ENCODE results near the gene DDC. TPM values are rescaled to one million over a fixed set of nuclear protein-coding genes. Genes with fewer than 3 reads are reported as not detected.

Gene DDC
- total RNA-seq, 1 experiment from 2014 or later = not detected

- no peak for TF ChIP-seq CTCF (IDR thresholded peaks at IDR 0.05 in 2 of 3, conservative IDR thresholded peaks at IDR 0.05 in 1 of 3; ENCODE audit: borderline replicate concordance in 1 of 3, insufficient read depth in 1 of 3, low read depth in 2 of 3, low read length in 2 of 3)
- TF ChIP-seq SIN3A (IDR thresholded peaks at IDR 0.05; ENCODE audit: low read depth) = no peak
- TF ChIP-seq RAD21 (IDR thresholded peaks at IDR 0.05; ENCODE audit: low read depth) = no peak
- TF ChIP-seq SRF (IDR thresholded peaks at IDR 0.05; ENCODE audit: low read depth) = no peak
- TF ChIP-seq SP1 (IDR thresholded peaks at IDR 0.05; ENCODE audit: low read depth) = no peak
- no peak for TF ChIP-seq MAX (IDR thresholded peaks at IDR 0.05)
- no peak for TF ChIP-seq CEBPB (IDR thresholded peaks at IDR 0.05; ENCODE audit: low read depth)
- no peak for TF ChIP-seq EZH2phosphoT487 (IDR thresholded peaks at IDR 0.05; ENCODE audit: borderline replicate concordance)
- TF ChIP-seq EZH2 (IDR thresholded peaks at IDR 0.05) = no peak
Observed at GRCh38 chr7:50533866-50534265, 31.3 kb downstream of the DDC start (continued).

- ChIA-PET POLR2A (no interaction called here), RAD21 (ENCODE audit: low non-redundant PET in 1 of 2, low total read pairs in 2 of 2, uncharacterized antibody in 2 of 2, unreplicated experiment in 2 of 2) (interaction anchor here in 1 of 2 experiments (0.8 kb wide), 1 partner anchor 327 kb away, joined by 3 read pairs; no protein-coding TSS in a partner anchor), CTCF (no interaction called here)
- Histone ChIP-seq H3K9ac (ENCODE audit: low read length) (peak overlapping the region; percentile 41), H3K36me3 (ENCODE audit: control insufficient read depth in 1 of 2, insufficient read depth in 2 of 2, low read length in 2 of 2) (no peaks in the 10 kb centered on the region), H3K27ac (ENCODE audit: low read depth, low read length) (no peak overlapping the region), H3K9me2 (ENCODE audit: insufficient read depth) (no peaks in the 10 kb centered on the region), H3K4me2 (ENCODE audit: low read length) (peak overlapping the region; percentile 78), H3K4me1 (ENCODE audit: control insufficient read depth in 1 of 2, insufficient read depth in 2 of 2, low read length in 2 of 2) (peaks cover 33 to 50% of the 10 kb centered on the region in 2 experiments), H2AFZ (ENCODE audit: low read depth, low read length, poor library complexity, severe bottlenecking) (peak overlapping the region; percentile 71), H3K27me3 (ENCODE audit: insufficient read depth, low read length) (no peaks in the 10 kb centered on the region), H3K9me3 (ENCODE audit: control insufficient read depth in 1 of 2, insufficient read depth in 1 of 2, low read depth in 1 of 2, low read length in 2 of 2) (no peaks in the 10 kb centered on the region), H3K79me2 (ENCODE audit: insufficient read depth, low read length) (no peaks in the 10 kb centered on the region), H4K20me1 (ENCODE audit: insufficient read depth) (no peaks in the 10 kb centered on the region), H3K4me3 (replicated peaks in 1 of 2; ENCODE audit: low read depth in 1 of 2, low read length in 2 of 2) (peak overlapping the region in 1 of 2 experiments; percentile 36; a peak in 2 of 4 replicates)
- DNase-seq (ENCODE audit: low read depth, low spot score) = no peak
- intact Hi-C loops (cut with micrococcal nuclease) = loop anchor here (5.0 kb wide), 1 partner anchor 85 kb away; no protein-coding TSS in a partner anchor
- TF ChIP-seq JUND (IDR thresholded peaks at IDR 0.05) (no peak), SIN3A (IDR thresholded peaks at IDR 0.05; ENCODE audit: low read depth) (no peak), CEBPB (IDR thresholded peaks at IDR 0.05; ENCODE audit: low read depth) (no peak), EGR1 (IDR thresholded peaks at IDR 0.05; ENCODE audit: low read depth) (peak; percentile 11; the same call in 1 of the 2 replicates), SRF (IDR thresholded peaks at IDR 0.05; ENCODE audit: low read depth) (no peak)
- no TSS peak for BruUV-seq (replicated peaks)
- no peak for ATAC-seq
Observed at GRCh38 chr7:50531928-50532327, 33.3 kb downstream of the DDC start.

All from HCT116 (cell line).